ENCODE measurements around the gene SIGLEC8.
"Not testable (repeated sequence)": the region's sequence is repeated elsewhere in the genome, so short reads cannot be mapped to it uniquely, and the experiment has no call there.

Gene SIGLEC8

DNA sequence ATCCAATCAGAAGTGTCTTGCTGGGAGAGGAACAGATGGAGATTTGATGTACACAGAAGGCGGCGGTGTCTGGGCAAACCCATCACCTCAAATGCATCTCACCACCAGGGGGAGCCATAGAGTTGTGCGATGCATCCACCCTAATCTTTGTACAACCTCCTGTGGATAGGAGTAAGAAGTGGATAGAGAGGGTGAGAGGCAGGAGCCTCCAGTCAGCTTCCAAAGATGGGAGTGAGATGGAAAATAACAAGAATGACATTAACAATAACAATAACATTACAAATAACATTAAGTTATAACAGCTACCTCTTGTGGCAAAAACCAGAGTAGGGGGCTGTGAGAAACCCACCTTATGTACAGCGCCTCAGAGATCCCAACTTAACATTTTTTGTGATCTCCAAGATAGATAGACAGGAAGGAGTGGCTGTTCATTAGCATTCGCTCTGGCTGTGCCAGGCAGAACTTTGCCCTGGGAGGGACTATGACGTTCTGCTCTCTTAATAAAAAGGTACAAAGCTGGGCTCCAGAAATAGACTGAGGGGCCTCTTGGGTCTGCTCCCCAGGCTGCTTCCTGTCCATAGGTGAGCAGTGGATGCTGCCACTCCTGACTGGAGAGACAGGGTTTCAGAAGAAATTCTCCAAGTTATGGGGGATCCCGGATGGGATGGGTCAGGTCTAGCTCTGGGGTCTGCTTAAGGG, 14.9 kb upstream of the SIGLEC8 start:
- peak; percentile 32 for DNase-seq (ENCODE audit: low spot score)

DNA sequence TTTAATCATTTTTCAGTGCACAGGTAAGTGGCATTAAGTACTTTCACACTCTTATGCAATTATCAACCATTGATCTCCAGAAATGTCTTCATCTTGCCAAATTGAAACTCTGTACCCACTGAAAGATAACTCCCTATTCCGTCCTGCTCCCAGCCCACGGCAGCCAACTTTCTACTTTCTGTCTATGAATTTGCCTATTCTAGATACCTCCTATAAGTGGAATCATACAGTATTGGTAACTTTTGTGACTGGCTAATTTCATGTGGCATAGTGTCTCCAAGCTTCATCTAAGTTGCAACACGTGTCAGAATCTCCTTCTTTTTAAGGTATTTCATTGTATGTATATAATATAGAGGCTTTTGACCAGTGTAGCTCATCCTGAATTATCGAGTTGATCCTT, 14.4 kb upstream of the SIGLEC8 start:
- DNase-seq (ENCODE audit: low spot score): no peak

DNA sequence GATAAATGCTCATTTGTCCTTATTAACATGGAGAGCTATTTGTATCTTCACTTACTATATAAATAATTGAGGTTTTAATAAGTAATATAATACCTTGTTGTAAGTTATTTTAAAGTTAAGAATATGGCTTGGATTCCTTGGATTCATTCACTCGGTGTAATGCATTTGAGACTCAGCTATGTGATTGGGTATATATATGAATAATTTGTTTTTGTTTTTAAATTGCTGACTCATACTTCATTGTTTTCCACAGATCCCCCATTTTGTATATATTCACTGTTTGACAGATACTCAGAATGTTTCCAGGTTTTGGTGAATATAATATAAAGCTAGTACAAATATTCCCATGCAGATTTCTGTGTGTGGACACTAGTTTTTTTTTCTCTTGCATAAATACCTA, 13.3 kb upstream of the SIGLEC8 start:
- no peak for DNase-seq (ENCODE audit: low spot score)

DNA sequence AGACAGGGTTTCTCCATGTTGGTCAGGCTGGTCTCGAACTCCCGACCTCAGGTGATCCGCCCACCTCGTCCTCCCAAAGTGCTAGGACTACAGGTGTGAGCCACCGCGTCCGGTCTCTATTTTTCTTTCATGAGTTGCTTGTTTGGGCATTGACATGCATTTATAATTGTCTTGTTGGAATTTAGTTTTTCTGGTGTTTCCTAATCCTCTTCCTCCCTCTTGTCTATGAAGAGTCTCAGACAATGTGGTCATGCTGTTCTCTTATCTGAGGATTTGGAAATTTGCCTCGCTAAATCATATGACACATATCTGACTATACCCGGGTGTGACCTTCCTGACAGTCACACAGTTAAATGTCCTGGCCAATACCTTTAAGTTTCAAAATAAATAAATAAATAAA, 12.7 kb upstream of the SIGLEC8 start:
- no peak for DNase-seq (ENCODE audit: low spot score)

DNA sequence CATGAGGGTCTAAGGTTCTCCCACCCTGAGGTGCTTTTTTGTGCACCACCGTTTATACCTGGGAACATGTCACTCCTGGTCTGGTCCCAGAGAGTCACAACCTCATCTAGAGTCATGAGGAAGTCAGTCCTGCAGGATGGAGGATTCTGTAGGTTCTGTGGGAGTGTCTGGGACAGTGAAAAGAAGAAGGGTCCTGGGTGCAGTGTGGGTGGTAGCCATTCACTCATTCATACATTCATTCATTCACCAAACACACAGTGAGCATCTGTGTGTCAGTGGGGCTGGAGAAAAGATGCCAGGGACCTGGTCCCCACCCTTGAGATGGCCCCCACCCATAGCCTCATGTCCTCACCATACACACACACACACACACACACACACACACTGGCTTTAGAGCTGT, 11.4 kb upstream of the SIGLEC8 start:
- DNase-seq (ENCODE audit: low spot score): no peak

DNA sequence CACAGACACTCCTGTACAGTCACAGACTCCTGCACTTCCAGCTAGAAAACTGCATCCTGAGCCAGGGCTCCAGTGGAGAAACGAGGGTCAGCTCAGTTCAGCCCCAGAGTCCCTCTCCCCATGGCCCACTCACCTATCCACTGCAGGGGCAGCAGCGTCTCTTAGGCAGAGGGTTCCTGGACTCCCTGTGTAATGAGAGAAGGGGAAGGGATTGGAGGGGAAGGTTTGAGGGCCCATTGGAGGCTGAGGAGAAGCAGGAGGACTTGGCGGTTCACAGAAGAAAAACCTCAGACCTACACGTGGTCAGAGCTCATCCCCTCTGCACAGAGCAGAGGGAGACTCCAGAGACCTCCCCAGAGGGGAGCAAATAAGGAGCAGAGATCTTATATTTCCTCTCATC, 10.9 kb upstream of the SIGLEC8 start:
- no peak for DNase-seq (ENCODE audit: low spot score)

DNA sequence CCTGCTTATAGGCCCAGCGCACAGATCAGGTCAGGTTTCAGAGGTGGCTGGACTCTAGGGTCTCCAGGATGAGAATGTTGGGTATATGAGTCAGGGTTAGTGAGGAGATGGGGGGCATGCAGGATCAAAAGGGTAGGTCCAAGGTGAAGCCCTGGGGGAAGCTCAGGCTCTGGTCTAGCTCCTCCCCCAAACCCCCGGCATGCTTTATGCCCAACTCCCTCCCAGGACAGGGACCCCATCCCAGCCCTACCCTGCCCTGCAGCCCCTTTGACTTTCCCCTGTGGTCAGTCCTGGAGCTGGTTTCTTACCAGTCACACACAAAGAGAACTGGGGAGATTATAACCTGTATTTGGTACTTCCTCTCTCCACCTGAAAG, 10.3 kb upstream of the SIGLEC8 start:
- DNase-seq (ENCODE audit: low spot score): no peak

DNA sequence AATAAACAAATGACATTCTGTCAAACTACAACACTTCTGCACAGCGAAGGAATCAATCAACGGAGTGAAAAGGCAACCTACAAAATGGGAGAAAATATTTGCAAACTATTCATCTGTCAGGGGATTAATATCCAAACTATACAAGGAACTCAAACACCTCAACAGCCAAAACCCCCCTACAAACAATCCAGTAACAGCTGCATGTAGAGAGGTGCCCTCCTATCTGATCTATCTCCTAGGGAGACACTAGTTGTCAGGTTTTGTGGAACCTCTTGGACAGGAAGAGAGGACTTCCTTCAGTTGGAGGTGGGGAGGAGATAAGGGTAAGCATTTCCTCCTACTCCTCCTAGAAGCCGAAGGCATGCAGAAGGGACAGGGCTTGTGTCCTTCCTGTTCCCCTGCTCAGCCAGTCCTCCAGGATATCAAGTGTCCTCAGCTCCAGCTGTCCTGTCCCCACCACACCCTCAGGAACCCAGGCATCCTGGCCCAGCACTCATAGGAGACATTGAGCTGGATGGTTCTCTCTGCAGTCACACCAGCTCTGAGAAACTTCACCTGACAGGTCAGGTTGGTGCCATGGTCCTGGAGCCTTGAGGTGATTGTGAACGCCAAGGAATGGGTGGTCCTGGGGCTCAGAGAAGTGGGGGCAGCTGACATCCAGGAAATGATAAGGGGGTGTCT, 9.8 kb upstream of the SIGLEC8 start:
- no peak for DNase-seq (ENCODE audit: low spot score)

DNA sequence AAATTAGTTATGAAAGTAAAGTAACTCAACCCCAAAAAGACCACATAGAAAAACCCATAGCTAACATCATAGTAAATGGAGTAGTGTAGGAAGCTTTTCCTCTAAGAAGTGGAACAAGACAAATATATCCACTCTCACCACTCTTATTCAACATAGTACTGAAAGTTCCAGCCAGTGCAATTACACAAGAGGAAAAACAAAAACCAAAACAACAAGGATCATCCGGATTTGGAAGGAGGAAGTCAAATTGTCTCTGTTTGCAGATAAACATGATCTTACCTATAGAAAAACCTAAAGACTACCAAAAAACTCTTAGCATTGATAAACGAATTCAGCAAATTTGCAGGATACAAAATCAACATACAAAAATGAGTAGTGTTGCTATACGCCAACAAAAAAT, 8.5 kb upstream of the SIGLEC8 start:
- DNase-seq (ENCODE audit: low spot score): no peak

DNA sequence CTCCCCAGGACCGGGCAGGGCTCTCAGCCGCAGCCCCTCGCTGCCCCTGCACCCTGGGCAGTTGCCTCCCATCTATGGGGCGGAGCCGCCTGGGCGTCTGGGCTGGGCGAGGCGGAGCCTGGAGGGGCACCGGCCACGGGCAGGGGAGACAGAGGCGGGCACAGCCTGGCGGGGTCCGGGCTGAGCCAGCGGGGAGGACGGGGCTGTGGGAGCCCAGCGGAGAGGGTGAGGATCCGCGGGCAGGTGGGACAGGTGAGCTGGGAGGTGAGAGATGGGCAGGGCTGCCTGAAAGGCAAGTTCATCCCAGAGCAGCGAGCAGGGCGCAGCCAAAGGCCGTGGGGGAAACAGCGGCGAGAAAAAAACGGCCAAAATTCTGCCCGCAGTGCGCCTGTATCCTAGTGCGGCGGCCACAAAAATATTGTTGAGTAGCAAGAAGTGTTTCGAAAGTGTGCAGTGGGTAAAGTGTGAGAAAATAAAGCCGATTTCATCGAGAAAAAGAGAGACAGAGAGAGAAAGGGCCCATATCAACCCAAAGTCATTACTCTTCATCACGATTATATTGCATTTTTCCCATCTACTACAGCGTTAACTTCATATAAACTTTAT, 5.8 kb upstream of the SIGLEC8 start:
- DNase-seq (ENCODE audit: low spot score): not testable (repeated sequence)

DNA sequence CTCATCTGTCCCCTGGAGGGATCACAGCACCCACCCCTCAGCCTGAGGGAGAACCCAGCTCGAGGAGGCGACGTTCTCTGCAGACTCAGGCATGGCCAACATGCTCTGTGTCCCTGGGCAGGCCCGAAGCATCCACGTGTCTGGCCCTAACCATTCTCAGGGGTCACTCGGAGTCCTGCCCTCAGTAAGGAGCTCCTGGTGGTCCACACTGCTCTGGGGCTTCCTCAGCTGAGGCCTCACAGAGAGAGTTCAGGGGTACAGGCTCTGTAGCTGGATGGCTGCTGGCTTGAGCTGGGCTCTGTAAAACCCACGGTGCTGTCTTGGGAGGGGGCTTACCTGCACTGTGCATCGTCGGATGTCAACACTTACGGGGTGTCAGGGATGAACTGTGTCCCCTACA, 4.4 kb upstream of the SIGLEC8 start:
- DNase-seq (ENCODE audit: low spot score): no peak

DNA sequence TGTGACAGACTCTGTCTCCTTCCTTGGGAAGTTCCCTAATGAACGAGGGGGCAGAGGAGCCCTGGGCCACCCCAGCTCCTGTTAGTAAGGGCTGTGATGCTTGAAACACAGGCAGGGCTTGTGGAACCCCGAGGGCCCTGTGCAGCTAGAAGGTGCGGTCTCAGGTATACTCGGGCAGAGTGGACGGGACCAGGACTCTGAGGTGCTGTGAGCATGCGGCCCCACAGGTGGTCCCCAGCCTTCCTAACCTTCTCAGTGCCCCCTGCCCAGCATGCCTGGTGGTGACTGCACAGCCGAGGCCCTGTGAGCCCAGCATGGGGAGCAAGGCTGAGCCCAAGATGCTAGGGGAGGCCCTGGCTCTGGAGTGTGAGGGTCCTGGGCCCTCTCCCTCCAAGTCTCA, 4.0 kb upstream of the SIGLEC8 start:
- no peak for DNase-seq (ENCODE audit: low spot score)

DNA sequence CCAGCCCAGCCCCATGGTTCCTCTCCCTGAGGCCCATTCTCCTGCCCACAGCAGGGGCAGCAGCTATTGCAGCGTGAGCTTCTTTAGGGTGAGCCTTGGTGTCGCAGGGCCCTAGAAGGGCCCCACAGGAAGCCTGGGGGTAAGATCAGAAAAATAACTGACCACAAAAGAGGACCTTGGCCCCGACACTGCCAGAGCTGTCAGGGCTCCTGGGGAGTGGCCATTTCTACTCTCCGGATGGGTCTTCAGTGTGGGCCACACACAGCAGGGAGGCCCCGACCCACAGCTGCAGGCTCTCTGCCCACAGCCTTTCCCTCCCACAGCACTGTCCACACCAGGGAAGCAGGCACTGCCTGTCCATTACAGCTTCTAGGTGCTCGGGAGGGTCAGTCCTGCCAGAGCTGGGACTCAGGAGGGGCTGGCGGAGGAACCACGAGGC, 3.5 kb upstream of the SIGLEC8 start:
- no peak for DNase-seq (ENCODE audit: low spot score)

DNA sequence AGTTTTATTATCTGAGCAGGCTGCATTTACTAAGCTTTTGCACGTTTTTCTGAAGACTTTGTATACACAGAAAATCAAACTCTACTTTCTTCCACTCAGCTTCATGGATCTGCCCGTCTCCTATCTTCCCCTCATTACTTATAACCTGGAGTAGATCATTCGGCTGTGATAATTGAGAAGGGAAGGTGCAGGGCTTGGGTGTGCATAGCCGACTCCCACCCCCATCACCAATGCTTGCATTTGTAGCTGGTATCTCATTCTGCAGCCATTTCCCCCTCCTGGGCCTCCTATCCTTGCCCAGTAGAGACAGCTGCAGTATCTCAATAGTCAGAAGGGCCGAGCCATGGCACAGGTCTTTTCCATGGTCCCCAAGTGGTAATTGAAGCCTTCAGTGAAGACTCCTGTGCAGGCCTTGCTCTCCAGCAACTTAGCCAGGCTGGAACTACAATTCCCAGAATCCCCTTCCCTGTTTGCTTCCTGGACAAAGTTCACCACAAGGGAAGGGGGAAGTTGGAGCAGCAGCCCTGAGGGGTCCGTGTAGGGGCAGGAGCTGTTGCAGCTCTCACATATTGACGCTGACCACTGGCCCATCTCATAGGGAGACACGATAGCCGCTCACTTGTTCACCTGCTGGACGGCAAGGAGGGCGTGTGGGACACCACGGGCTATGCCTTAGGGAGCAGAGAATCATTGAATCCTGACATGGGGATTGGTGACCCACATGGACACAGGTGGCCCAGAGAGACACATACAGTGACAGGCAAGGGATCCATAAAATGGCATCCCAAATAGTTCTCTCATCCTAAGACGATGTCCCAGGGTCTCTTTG, 2.1 kb upstream of the SIGLEC8 start:
- DNase-seq (ENCODE audit: low spot score): peak; percentile 34

DNA sequence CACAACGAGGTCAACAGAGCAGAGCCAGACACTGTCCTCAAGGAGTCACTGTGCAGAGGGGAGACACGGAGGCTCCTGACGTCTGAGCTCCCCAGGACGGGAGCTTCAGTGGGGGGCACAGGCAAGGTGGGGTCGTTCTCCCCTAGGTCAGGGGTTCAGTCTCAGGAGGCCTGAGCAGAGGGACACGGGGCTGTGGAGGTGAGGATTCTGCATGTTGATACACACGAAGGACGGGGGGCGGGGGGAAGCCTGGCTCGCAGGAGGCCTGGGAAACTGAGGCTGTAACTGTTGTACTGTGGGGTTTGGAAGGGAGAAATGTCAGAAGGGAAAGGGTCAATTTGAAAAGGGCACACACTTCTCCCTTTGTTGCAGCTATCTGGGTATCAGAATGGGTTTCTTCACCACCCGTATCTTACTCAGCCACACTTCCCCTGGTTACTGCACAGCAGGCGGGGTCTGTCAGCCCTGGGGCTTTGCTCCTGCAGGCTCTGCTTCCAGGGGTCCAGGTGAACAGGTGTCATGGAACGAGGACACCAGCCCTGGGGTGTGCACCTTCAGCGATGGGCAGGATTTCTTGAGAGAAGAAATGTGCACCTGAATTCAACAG, 748 bp upstream of the SIGLEC8 start:
- DNase-seq (ENCODE audit: low spot score): no peak

DNA sequence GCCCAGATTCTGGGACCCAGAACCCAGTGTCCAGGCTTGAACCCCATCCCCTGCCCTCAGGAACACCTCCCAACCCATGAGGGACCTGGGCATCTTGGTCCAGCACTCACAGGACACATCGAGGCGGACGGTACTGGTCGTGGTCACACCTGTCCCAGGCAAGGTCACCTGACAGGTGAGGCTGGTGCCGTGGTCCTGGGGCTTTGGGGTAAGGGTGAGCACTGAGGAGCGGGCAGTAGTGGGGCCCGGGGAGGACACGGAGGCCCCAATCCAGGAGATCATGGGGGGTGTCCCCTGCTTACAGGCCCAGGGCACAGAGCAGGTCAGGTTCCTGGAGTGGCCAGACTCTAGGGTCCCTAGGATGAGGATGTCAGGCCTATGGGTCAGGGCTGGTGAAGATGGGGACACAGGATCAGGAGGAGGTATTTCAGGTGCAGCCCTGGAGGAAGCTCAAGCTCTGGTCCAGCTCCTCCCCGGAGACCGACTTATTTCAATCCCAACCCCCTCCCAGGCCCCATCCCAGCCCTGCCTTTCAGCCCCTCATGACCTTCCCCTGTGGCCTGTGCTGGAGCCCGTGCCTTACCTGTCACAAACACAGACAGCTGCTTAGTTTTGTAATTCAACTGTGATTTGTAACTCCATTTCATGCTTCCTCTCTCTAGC, 772 bp downstream of the SIGLEC8 start:
- DNase-seq (ENCODE audit: low spot score): no peak

DNA sequence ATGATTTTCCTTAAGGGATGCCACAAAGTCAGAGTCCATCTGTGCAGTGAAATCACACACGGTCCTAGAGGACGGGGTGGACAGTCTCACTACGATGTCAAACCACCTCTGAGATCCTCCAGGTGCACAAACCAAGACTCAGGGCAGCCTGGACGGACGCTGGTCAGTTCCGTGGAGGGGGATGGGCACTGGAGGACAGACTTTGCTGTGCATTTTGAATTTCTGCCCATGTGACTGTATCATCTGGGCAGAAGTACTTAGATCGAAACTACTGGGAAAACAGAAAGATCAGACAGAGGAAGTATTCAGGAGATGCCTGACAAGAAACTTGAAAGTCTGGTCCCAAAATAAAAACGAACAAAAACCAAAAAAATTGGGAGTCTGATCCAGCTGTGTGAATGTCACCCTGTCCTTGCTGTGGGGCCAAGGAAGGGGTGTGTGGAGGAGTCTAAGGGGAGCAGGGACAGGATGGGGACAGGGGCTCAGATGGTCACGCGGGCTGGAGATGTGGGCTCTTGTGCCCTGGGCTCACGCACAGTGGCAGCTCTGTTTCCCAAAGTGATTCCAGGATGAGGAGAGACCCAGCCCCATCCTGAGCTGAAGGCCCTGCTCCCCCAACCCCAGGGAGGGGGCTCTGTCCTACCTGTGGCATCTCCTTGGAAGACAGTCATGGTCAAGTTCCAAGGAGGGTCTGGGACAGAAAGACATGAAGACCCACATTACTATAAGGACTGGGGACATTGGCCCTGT, 1.5 kb downstream of the SIGLEC8 start:
- no peak for DNase-seq (ENCODE audit: low spot score)

DNA sequence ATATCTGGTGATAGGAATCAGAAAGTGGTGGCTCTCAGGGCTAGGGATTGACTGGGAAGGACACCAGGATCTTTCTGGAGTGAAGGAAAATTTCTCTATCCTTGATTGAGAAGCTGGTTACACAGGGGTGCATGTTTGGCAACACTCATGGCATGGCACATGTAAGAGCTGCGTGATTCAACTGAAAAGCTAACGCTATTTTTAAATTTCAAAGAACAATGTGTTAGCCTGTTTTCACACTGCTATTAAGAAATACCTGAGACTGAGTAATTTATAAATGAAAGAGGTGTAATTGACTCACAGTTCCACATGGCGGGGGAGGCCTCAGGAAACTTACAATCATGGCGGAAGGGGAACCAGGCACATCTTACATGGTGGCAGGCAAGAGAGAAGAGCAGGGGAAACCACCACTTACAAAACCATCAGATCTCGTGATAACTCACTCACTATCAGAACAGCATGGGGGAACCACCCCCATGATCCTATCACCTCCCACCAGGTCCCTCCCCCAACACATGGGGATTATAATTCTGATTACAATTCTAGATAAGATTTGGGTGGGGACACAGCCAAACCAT, 7.4 kb downstream of the SIGLEC8 start:
- no peak for DNase-seq (ENCODE audit: low spot score)

DNA sequence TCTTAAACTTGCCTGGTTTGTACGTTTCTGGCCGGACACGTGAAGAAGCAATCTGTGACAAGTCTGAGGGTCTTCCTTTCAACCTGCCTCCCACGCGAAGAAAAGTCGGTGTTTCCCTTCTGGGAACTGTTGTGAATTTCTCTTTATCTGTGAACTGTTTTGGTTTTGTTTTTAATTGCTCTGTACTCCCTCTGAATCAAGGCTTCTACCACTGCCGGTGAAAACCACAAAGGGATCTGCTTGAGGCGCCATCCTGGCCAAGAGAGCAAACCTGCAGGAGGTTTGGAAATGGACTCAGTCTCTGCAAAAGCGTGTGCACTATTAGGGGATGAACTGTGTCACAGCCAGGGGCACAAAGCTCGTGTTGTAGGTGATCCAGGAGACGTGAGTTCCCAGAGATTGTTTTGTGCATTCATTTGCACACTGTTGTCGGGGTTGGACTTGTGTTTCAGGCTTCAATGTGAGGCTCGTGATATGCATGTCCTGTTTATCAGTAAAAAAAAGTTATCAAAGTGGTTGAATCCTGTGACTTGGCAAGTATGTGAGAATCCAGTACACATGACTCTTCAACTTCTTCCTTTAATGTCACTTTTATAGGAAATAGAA, 9.7 kb downstream of the SIGLEC8 start:
- no peak for DNase-seq (ENCODE audit: low spot score)

DNA sequence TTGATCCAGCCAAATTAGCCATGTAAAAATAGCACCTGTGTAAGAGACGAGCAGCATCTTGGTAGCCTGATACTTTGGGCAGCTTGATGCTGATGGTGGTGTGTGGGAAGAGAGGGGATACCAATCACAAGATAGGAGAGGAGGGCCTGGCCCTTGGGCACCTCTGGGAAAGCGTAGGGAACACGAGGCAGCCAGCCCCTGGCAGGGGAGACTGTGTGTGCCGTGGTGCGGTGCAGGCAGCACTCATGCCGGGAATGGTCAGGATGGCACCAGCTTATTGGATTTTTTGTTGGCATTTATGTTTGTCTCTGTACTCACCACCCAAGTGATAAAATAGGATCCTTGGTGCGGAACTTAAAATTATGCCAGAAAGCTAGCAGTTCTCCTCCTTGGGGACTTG, 10.2 kb downstream of the SIGLEC8 start:
- DNase-seq (ENCODE audit: low spot score): no peak
